Panc1 (cell line): ENCODE results near the gene METTL2B. TPM values are rescaled to one million over a fixed set of nuclear protein-coding genes. Genes with fewer than 3 reads are reported as not detected.
"Not testable (repeated sequence)": the region's sequence is repeated elsewhere in the genome, so short reads cannot be mapped to it uniquely, and the experiment has no call there.

ENCODE experiments used
- ATAC-seq: fragments of 200-7000 bp; cut with Tn5 transposase; 2 replicates; pipeline ENCODE4 v1.9.1; 2020; ENCODE audit warnings: mild to moderate bottlenecking, moderate library complexity
- BruUV-seq: library from RNA; stranded (reverse); fragments of 400-500 nt; replicated peaks from 2 replicates; lab custom pipeline; 2021; lab: Mats Ljungman, UMichigan
- CTCF ChIA-PET: fragments of 300-600 bp; sonication (Branson Sonifier 250); formaldehyde crosslinking; loops from one replicate; lab custom pipeline; 2022; ENCODE audit warnings: antibody characterized with exemption; lab: Charles Lee
- POLR2A ChIA-PET: fragments of 300-600 bp; sonication (Branson Sonifier 250); formaldehyde crosslinking; loops from one replicate; lab custom pipeline; 2022; ENCODE audit warnings: antibody characterized with exemption; lab: Charles Lee
- DNase-seq: peaks from one replicate; pipeline ENCODE4 v3.0.0-alpha.2; 2010; ENCODE audit warnings: low read depth, low spot score
- H3K27ac ChIP-seq: 2 replicates; pipeline ENCODE4 v1.5.1; 2011; ENCODE audit warnings: mild to moderate bottlenecking, low read length, inconsistent platforms
- H3K27me3 ChIP-seq: fragments of 200-500 bp; sonication (Bioruptor generic); 2 replicates; pipeline ENCODE4 v1.6.0; 2014; ENCODE audit warnings: low read length, inconsistent platforms; ENCODE audit not compliant: control insufficient read depth, insufficient read depth
- H3K36me3 ChIP-seq: fragments of 200-500 bp; sonication (Bioruptor generic); 2 replicates; pipeline ENCODE4 v1.5.1; 2014; ENCODE audit warnings: inconsistent platforms, mild to moderate bottlenecking, low read length, moderate library complexity; ENCODE audit not compliant: control insufficient read depth, insufficient read depth
- H3K4me1 ChIP-seq: 2 replicates; pipeline ENCODE4 v1.5.1; 2011; ENCODE audit warnings: inconsistent platforms, mild to moderate bottlenecking, low read length, moderate library complexity; ENCODE audit not compliant: control insufficient read depth, insufficient read depth
- H3K4me3 ChIP-seq, 2 experiments: 2 replicates each; pipeline ENCODE4 v1.5.1; 2011 to 2012; ENCODE audit warnings: low read depth in 2 of 2, low read length in 2 of 2, mild to moderate bottlenecking in 2 of 2, inconsistent platforms in 1 of 2, moderate library complexity in 1 of 2
- H3K9me3 ChIP-seq: fragments of 200-500 bp; sonication (Bioruptor generic); 2 replicates; pipeline ENCODE4 v1.5.1; 2014; ENCODE audit warnings: low read depth, mild to moderate bottlenecking, inconsistent platforms, low read length, moderate library complexity; ENCODE audit not compliant: control insufficient read depth, insufficient read depth
- CTCF ChIP-seq: fragments of 450-650 bp; IDR thresholded peaks from 2 replicates; pipeline ENCODE4 v1.5.1; 2017; ENCODE audit warnings: mild to moderate bottlenecking
- POLR2AphosphoS5 ChIP-seq: IDR thresholded peaks from 2 replicates; pipeline ENCODE4 v1.6.1; 2012; ENCODE audit warnings: mild to moderate bottlenecking, low read depth, low read length, moderate library complexity
- REST ChIP-seq, 2 experiments: IDR thresholded peaks; 2 replicates each; pipeline ENCODE4 v1.6.1; 2011 to 2012; ENCODE audit warnings: low read depth in 2 of 2, control low read depth in 1 of 2, low read length in 1 of 2, mild to moderate bottlenecking in 1 of 2, moderate library complexity in 1 of 2; ENCODE audit not compliant: insufficient read depth in 1 of 2
- SIN3A ChIP-seq: IDR thresholded peaks from 2 replicates; pipeline ENCODE4 v1.6.1; 2012; ENCODE audit warnings: low read depth, mild to moderate bottlenecking, low read length, moderate library complexity, borderline replicate concordance; ENCODE audit not compliant: insufficient read depth
- TCF7L2 ChIP-seq: IDR thresholded peaks from 2 replicates; pipeline ENCODE4 v1.6.1; 2011; ENCODE audit warnings: mild to moderate bottlenecking, low read depth, low read length, inconsistent platforms
- in situ Hi-C: cut with HindIII; loops from 2 replicates; pipeline ENCODE4 v1.10.0; 2016; ENCODE audit warnings: low sequenced_read_pairs, low pct_unique_long_range_greater_than_20kb
- intact Hi-C: fragments of 100-400 bp; cut with micrococcal nuclease; formaldehyde crosslinking; loops from one replicate; pipeline ENCODE4 v1.10.0; 2022; ENCODE audit not compliant: unreplicated experiment
- total RNA-seq: library from RNA; stranded (reverse); gene quantifications from one replicate; pipeline ENCODE4 v1.2.1, GENCODE V29; 2021; ENCODE audit not compliant: unreplicated experiment

Gene METTL2B
- total RNA-seq, 1 experiment from 2014 or later: 43.6 TPM

- CTCF ChIA-PET: interaction anchor here (1.4 to 2.2 kb wide), 2 partner anchors 27 to 29 kb away, joined by 4 to 8 read pairs; no protein-coding TSS in a partner anchor
Observed at GRCh38 chr7:128455543-128456254, 20.8 kb upstream of the METTL2B start, which contains the start of gene HILPDA. Gene HILPDA (plus strand): TSS chr7:128455878. CDS start chr7:128457269, 1,391 bp downstream.

GRCh38 chr7:128456255-128456725 is 20.3 kb upstream of the METTL2B start:
- no peak for TF ChIP-seq TCF7L2
- TF ChIP-seq POLR2AphosphoS5: no peak
- TF ChIP-seq CTCF: no peak
- no peak for TF ChIP-seq REST (IDR thresholded peaks at IDR 0.05; ENCODE audit: insufficient read depth in 1 of 2, low read depth in 2 of 2, low read length in 1 of 2)
- no peak for TF ChIP-seq SIN3A
- ChIA-PET CTCF (interaction anchor here (1.4 kb wide), 1 partner anchor 30 kb away, joined by 4 read pairs; no protein-coding TSS in a partner anchor), POLR2A (no interaction called here)
- intact Hi-C loops: no loop called here
- Histone ChIP-seq H3K27ac (peak overlapping the region; percentile 93), H3K4me3 (peak overlapping the region; percentile 70 to 85), H3K9me3 (no peaks in the 10 kb centered on the region), H3K36me3 (0 out of 2 replicates have a peak, but pooled peaks cover 7% of the 10 kb centered on the region), H3K27me3 (no peaks in the 10 kb centered on the region), H3K4me1 (peaks cover 62% of the 10 kb centered on the region)
- BruUV-seq: no TSS peak
- ATAC-seq (peak; percentile 22), DNase-seq (no peak)
- in situ Hi-C loops: no loop called here

More at GRCh38 chr7:128455543-128456254, 20.8 kb upstream of the METTL2B start, which contains the start of gene HILPDA:
- Histone ChIP-seq H3K27me3 (no peaks in the 10 kb centered on the region), H3K36me3 (0 out of 2 replicates have a peak, but pooled peaks cover 7% of the 10 kb centered on the region), H3K27ac (peak within 1 kb of the TSS; percentile 93), H3K4me1 (peaks cover 61% of the 10 kb centered on the region), H3K4me3 (peak within 1 kb of the TSS; percentile 70 to 85), H3K9me3 (no peaks in the 10 kb centered on the region)
- DNase-seq (no peak), ATAC-seq (peak; percentile 90)
- peak; percentile 85 for TF ChIP-seq POLR2AphosphoS5
- TF ChIP-seq CTCF: no peak
- TF ChIP-seq SIN3A: peak; percentile 68
- TF ChIP-seq TCF7L2: peak; percentile 76
- POLR2A ChIA-PET: no interaction called here
- intact Hi-C loops (no loop called here), in situ Hi-C loops (no loop called here)
- BruUV-seq: no TSS peak

GRCh38 chr7:128457385-128457784 is 19.2 kb upstream of the METTL2B start:
- CTCF ChIA-PET, H3K36me3 ChIP-seq, H3K9me3 ChIP-seq, DNase-seq, ATAC-seq, H3K27me3 ChIP-seq, in situ Hi-C loops, intact Hi-C loops, BruUV-seq, POLR2A ChIA-PET: not testable (repeated sequence)
- Histone ChIP-seq H3K4me1 (peaks cover 59% of the 10 kb centered on the region), H3K27ac (peak overlapping the region; percentile 93), H3K4me3 (peak overlapping the region; percentile 70 to 85)
